Stomach (tissue), 9 donors: ENCODE data around the gene ZBTB7A. TPM values are rescaled to one million over a fixed set of nuclear protein-coding genes. Genes with fewer than 3 reads are reported as not detected.
A peak's percentile ranks its signal among the peaks of the same experiment; 100 is the strongest.

ENCODE experiments used
- DNase-seq, 2 donors: peaks; one replicate each; pipeline versions ENCODE4 v3.0.0 to v3.0.0-alpha.2; 2013 to 2019
- H3K27ac ChIP-seq, 5 donors: fragments of 200-600 bp in 4 of 5; sonication (generic) in 4 of 5; one replicate each; pipeline ENCODE4 v1.5.1; 2013 to 2019; ENCODE audit warnings: mild to moderate bottlenecking in 1 of 5, moderate library complexity in 1 of 5
- H3K27me3 ChIP-seq, 3 donors: fragments of 200-600 bp; sonication (generic); one replicate each; pipeline ENCODE4 v1.5.1; 2017 to 2019; ENCODE audit warnings: mixed run types in 1 of 3
- H3K36me3 ChIP-seq, 4 donors: fragments of 200-600 bp; sonication (generic); 1 replicate in 3 of 4; 2 replicates in 1 of 4; pipeline ENCODE4 v1.5.1; 2016 to 2019
- H3K4me1 ChIP-seq, 4 donors: fragments of 200-600 bp; sonication (generic); one replicate each; pipeline ENCODE4 v1.5.1; 2016 to 2019
- H3K4me3 ChIP-seq, 4 donors: fragments of 200-600 bp; sonication (generic) in 3 of 4; one replicate each; pipeline ENCODE4 v1.5.1; 2016 to 2019; ENCODE audit warnings: mild to moderate bottlenecking in 1 of 4
- H3K9me3 ChIP-seq, 4 donors: fragments of 200-600 bp; sonication (generic); one replicate each; pipeline ENCODE4 v1.5.1; 2016 to 2019
- EP300 ChIP-seq: sonication (generic); formaldehyde crosslinking; IDR thresholded peaks from one replicate; pipeline ENCODE4 v1.6.1; 2017; ENCODE audit warnings: antibody characterized with exemption
- POLR2A ChIP-seq, 4 donors: fragments of 450-650 bp; IDR thresholded peaks; one replicate each; pipeline ENCODE4 v1.6.1; 2016; ENCODE audit warnings: antibody characterized with exemption in 4 of 4, control low read depth in 2 of 4, mild to moderate bottlenecking in 1 of 4, moderate library complexity in 1 of 4
- POLR2AphosphoS5 ChIP-seq, 3 donors: sonication (generic); formaldehyde crosslinking; IDR thresholded peaks; one replicate each; pipeline ENCODE4 v1.6.1; 2016; ENCODE audit warnings: antibody characterized with exemption in 3 of 3
- WGBS, 5 donors: extraction: QIAGEN DNeasy Blood & Tissue Kit in 3 of 5; methylation state at CpG; one replicate each; pipeline versions ENCODE4 v1.1.5 to v1.1.7; 2013 to 2018; 5-methylcytosine and 5-hydroxymethylcytosine counted together
- intact Hi-C: fragments of 100-400 bp; cut with DNase I; formaldehyde crosslinking; loops from one replicate; pipeline ENCODE4 v1.15.1; 2023; ENCODE audit warnings: low total_unique reads
- polyA plus RNA-seq, 3 donors: library from polyadenylated mRNA; stranded (reverse); fragments of 200-250 nt; gene quantifications; one replicate each; pipeline ENCODE4 v1.2.3, GENCODE V29; 2013
- total RNA-seq, 5 donors: library from RNA; depleted of rRNA; stranded (reverse); fragments of >200 nt; gene quantifications; one replicate each; pipeline versions ENCODE4 v1.1.0 to v1.2.3, GENCODE V29; 2014 to 2016
- TF ChIP-seq, protein P1 (sequence below), 7 experiments: fragments of 450-650 bp in 4 of 7; fragments of 200-600 bp in 3 of 7; sonication (generic) in 3 of 7; IDR thresholded peaks; one replicate each; pipeline ENCODE4 v1.5.1; 2016 to 2019; ENCODE audit warnings: antibody characterized with exemption in 7 of 7, control low read depth in 2 of 7, mild to moderate bottlenecking in 1 of 7
- donor health status: healthy with polysubstance abuse.
- donor health status: Bipolar disorder and iron deficiency.
- donor health status: healthy.

The ZBTB7A gene
- total and polyA plus RNA-seq, 8 donors = 8.0 to 274 (median 35.5) TPM

DNA sequence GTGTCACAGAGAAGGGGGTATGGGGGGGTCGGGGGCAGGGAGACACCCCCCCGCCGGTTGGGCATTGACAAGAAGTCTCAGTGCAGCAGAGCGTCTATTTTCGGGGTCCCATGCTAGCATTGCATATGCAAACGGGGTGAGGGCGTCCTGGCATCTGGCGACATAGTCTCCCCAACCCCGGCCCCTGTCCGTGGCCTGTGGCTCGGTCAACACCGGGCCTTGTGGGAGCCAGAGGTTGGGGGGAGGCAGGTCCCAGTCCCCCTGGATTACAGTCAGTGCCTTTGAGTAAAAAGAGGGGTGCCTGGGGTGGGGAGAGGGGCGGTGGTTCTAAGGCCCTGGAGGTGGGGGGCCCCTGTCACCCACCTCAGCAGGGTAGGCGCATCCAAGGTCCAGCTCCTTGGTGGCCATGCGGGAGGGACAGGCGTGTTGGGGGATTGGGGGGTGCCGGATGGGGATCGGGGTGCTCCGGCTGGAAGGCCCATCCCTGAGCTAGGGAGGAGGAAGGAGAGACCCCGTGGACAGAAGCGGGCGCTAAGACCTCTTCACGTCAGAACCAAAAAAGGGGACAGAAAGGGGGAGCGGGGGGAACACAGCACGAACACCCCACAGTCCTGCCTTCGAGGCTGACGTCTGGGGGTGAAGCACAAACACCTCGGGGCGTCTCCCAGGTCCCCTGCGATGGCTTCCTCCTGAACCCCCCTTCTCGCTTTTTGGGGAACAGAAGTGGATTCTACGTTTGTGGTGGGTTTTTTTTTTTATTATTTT lies 20.9 kb downstream of the ZBTB7A start:
- H3K9me3 ChIP-seq = no peaks in the 10 kb centered on the region
- TF ChIP-seq POLR2A (IDR thresholded peaks at IDR 0.05) (no peak), POLR2AphosphoS5 (IDR thresholded peaks at IDR 0.05) (no peak), EP300 (no peak)
- TF ChIP-seq, protein P1, sequence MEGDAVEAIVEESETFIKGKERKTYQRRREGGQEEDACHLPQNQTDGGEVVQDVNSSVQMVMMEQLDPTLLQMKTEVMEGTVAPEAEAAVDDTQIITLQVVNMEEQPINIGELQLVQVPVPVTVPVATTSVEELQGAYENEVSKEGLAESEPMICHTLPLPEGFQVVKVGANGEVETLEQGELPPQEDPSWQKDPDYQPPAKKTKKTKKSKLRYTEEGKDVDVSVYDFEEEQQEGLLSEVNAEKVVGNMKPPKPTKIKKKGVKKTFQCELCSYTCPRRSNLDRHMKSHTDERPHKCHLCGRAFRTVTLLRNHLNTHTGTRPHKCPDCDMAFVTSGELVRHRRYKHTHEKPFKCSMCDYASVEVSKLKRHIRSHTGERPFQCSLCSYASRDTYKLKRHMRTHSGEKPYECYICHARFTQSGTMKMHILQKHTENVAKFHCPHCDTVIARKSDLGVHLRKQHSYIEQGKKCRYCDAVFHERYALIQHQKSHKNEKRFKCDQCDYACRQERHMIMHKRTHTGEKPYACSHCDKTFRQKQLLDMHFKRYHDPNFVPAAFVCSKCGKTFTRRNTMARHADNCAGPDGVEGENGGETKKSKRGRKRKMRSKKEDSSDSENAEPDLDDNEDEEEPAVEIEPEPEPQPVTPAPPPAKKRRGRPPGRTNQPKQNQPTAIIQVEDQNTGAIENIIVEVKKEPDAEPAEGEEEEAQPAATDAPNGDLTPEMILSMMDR (IDR thresholded peaks at IDR 0.05) = no peak
- H3K4me3 ChIP-seq = no peak overlapping the region
- no peaks in the 10 kb centered on the region for H3K27me3 ChIP-seq
- DNase-seq = no peak
- peaks cover 36 to 83% (median 74%) of the 10 kb centered on the region in 4 donors for H3K36me3 ChIP-seq
- WGBS, 5 donors = 84 to 88% (median 88%) methylated on average over 25 to 32 of the region's 32 CpGs
- intact Hi-C loops = no loop called here
- H3K4me1 ChIP-seq = peaks cover 31 to 81% (median 61%) of the 10 kb centered on the region in 4 donors
- H3K27ac ChIP-seq = peak overlapping the region in 3 of 5 donors; percentile 9 to 34 (median 14)

DNA sequence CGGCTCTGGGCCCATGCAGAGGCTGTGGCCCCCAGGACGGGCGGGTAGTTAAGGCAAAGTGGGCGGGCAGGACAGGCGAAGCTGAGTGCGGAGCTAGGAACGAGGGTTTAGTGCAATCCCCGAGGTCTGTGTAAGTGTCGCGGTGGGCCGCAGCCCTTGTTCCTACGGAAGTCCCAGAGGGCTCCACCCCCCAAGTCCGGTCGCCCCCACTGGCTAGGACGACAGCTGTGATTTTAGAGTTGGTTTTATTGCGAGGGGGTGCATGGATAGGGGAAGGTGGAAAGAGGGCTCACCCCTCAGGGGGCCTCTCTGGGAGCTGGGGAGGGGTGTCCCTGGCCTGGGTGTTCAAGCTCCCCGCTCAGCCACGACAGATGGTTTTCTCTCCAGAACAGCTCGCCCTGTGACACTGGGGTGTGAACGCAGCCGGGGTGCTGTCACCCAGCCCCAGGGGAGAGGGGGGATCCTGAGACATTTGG lies 21.7 kb downstream of the ZBTB7A start:
- TF ChIP-seq, protein P1 (IDR thresholded peaks at IDR 0.05) = no peak
- no peak for TF ChIP-seq EP300
- no peak for TF ChIP-seq POLR2AphosphoS5 (IDR thresholded peaks at IDR 0.05)

DNA sequence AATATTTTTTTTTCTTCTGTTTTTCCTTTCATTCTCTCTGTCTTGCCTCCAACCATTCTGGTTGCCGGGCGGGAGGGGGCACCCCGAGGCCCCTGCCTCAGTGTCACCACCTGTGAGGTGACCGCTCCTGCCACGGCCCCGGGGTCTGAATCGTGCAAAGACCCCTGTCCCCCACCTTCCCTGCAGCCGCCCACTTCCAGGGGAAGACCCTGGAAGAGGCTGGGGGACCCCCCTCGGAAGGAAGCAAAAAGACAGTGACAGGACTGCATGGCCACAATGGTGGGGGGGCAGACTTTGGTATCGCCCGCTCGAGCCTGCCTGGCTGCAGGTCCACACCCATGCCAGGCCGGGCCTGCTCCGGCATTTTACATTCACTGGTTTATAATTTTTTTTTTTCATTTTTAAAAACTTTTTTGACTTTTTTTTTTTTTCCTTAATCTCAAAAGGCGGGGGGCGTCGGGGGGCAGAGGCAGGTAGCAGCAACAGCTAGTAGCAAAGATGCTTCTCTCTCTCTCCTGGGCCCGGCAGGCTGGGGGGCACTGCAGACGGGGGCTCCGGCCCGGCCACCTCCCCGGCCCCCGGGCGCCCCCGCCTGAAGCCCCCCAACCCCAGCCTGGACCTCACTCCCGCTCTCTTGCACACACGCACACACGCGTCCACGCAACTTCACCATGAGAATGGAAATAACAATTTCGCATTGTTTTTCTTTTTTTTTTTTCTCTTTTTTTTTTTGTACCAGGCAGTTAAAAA lies 22.6 kb downstream of the ZBTB7A start:
- TF ChIP-seq POLR2AphosphoS5 (IDR thresholded peaks at IDR 0.05) = no peak
- TF ChIP-seq EP300 = no peak
- TF ChIP-seq, protein P1 (IDR thresholded peaks at IDR 0.05) = no peak
- TF ChIP-seq POLR2A (IDR thresholded peaks at IDR 0.05) = no peak
- intact Hi-C loops = no loop called here
- H3K4me3 ChIP-seq = no peak overlapping the region
- no peaks in the 10 kb centered on the region for H3K27me3 ChIP-seq
- 60 to 81% (median 71%) methylated on average over 31 of the region's 31 CpGs for WGBS, 5 donors
- peak overlapping the region; percentile 1 to 85 (median 67) for H3K27ac ChIP-seq
- peak in 1 of 2 donors; percentile 21 for DNase-seq
- H3K36me3 ChIP-seq = peaks cover 31 to 67% (median 60%) of the 10 kb centered on the region in 4 donors
- no peaks in the 10 kb centered on the region for H3K9me3 ChIP-seq
- H3K4me1 ChIP-seq = peaks cover 24 to 70% (median 52%) of the 10 kb centered on the region in 4 donors

More for the DNA sequence above, 21.7 kb downstream of the ZBTB7A start:
- DNase-seq = no peak
- H3K27ac ChIP-seq = peak overlapping the region in 3 of 5 donors; percentile 9 to 34 (median 14)
- no peak overlapping the region for H3K4me3 ChIP-seq
- 51 to 76% (median 61%) methylated on average over 21 of the region's 21 CpGs for WGBS, 5 donors
- intact Hi-C loops = no loop called here
- no peaks in the 10 kb centered on the region for H3K27me3 ChIP-seq
- H3K9me3 ChIP-seq = no peaks in the 10 kb centered on the region
- H3K36me3 ChIP-seq = peaks cover 31 to 76% (median 69%) of the 10 kb centered on the region in 4 donors
- H3K4me1 ChIP-seq = peaks cover 31 to 74% (median 56%) of the 10 kb centered on the region in 4 donors

DNA sequence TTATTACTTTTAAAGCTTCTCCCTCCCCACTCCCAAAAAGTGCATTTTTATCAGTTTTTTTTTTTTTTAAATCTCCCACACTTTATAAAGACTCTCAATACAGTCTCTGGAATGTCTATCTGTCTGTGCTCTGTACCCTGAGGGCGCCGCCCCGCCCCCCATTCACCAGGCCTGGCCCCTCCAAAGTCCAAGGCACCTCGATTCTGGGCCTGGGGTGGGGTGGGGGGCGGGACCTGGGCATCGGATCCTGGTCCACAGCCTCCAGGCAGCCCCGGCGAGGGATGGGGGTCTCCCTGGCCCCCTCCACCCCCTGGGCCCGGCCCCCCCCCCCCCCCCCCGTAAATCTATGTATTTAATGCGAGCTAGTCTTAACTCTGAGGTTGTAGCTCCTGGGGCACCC lies 23.3 kb downstream of the ZBTB7A start:
- Histone ChIP-seq H3K36me3 (peaks cover 31 to 68% (median 62%) of the 10 kb centered on the region in 4 donors), H3K9me3 (no peaks in the 10 kb centered on the region), H3K4me1 (peaks cover 24 to 70% (median 56%) of the 10 kb centered on the region in 4 donors), H3K27ac (peak overlapping the region; percentile 58 to 85 (median 79)), H3K4me3 (no peak overlapping the region), H3K27me3 (no peaks in the 10 kb centered on the region)
- TF ChIP-seq EP300 = no peak
- TF ChIP-seq POLR2AphosphoS5 (IDR thresholded peaks at IDR 0.05) = no peak
- TF ChIP-seq, protein P1 (IDR thresholded peaks at IDR 0.05) = no peak
- TF ChIP-seq POLR2A (IDR thresholded peaks at IDR 0.05) = no peak
- no peak for DNase-seq
- intact Hi-C loops = no loop called here
- WGBS, 5 donors = 46 to 68% (median 54%) methylated on average over 9 to 11 of the region's 11 CpGs
